T-helper 2 cell (primary cell): ENCODE measurements around the gene RPP30.

ENCODE experiments used
- DNase-seq, 5 experiments: peaks; one replicate each; pipeline versions ENCODE4 v3.0.0 to v3.0.0-alpha.2; 2012 to 2022

RPP30 gene

DNA sequence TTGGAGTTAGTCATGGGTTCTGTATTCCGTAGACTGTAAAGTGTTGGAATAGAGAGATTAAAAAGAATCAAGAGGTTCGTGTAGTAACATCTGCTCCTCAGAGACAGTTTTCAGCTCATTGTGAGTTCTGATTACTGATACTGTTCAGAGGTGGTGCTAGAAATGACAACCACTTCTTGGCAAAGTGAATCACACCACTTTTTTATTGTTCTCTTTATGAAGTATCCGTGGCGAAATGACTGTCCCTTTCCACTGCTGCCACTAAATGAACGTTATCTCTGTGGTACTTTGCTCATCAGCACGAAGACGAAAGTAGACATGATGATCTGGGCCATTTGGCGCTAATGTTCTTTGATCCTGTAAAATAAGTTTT is 860 bp downstream of the RPP30 start:
- peak in 1 of 5 experiments; percentile 74 for DNase-seq

GRCh38 chr10:90879062-90879461 is 7.3 kb downstream of the RPP30 start:
- peak in 1 of 5 experiments; percentile 6 for DNase-seq

DNA sequence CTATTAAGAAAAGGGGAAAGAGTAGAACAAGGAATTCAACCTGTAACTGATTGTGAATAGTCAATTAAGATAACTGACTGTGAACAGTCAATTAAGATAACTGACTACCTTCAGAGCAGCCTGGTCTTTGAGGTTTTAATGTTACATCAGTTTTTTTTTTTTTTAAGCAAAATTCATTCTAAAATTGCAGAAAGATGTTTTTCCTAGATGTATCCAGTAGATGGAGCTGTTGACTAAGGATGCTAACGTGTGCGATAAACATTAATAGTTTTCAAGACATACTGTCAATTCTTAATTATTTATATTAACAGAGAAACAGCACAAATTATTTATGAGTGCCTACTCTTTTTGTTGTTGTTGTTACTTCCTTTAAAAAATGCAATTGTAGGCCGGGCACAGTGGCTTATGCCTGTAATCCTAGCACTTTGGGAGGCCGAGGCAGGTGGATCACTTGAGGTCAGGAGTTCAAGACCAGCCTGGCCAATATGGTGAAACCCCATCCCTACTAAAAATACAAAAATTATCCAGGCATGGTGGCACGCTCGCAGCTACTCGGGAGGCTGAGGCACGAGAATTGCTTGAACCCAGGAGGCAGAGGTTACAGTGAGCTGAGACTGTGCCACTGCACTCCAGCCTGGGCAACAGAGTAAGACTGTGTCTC is 8.4 kb downstream of the RPP30 start:
- DNase-seq: peak in 2 of 5 experiments; percentile 6 to 60

DNA sequence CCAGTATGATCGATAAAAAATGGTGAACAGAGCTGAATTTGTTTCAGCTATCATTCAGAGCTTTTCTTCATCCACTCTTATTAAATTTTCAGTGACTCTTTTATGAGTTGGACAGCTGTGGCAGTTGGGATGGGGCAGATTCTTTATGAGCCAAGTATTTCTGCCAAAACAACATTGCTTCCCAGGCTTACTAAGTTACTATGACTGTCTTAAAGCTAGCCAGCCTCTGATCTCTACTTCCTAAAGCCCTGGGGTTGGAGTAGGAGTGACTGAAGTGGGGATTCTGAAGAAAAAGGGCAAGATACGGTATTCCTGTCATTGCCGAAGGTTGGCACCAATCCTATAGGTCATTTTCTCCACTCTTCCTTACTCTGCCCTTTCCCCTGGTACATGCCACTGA is 12.7 kb downstream of the RPP30 start:
- no peak for DNase-seq

DNA sequence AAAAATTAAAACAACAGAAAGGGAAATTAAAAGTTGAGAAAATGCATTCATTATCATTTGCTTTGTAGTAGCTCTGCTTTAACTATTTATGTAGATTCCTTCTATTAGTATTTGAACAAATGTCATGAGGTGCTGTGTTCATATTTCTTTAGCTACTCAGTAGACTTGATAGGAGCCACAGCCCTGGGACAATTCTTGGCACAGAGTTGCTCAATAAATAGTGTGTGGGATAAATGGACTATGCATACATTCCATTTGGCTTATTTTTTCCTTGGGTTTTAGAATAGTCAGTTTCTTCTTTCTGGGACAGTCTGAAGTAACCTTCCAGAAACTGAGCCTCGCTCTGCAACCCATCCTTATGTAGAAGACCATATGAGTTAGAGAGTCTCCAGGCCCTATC is 13.4 kb downstream of the RPP30 start:
- no peak for DNase-seq

- no peak for DNase-seq
Observed at GRCh38 chr10:90887555-90887954, 15.8 kb downstream of the RPP30 start.

- no peak for DNase-seq
Observed at GRCh38 chr10:90888387-90888786, 16.6 kb downstream of the RPP30 start.

DNA sequence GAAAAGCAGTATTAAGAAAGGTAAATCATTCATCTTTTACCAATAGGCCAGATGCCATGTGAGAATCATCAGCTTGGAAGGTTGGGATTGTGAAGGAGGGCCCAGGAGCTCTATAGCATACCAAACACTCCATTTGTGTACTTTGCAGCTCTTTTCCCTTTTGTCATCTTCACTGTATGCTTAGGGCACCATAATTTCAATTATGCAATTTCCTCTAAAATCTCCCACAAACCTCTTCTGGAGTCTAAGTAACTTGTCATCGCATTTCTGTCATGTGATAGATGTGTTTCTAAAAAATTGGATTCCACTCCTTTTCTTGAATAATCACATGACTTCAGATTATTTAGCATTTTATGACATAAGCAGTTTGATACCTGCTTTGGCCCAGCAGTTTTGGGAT is 17.9 kb downstream of the RPP30 start:
- no peak for DNase-seq

- no peak for DNase-seq
Observed at GRCh38 chr10:90890347-90890746, 18.6 kb downstream of the RPP30 start.

DNA sequence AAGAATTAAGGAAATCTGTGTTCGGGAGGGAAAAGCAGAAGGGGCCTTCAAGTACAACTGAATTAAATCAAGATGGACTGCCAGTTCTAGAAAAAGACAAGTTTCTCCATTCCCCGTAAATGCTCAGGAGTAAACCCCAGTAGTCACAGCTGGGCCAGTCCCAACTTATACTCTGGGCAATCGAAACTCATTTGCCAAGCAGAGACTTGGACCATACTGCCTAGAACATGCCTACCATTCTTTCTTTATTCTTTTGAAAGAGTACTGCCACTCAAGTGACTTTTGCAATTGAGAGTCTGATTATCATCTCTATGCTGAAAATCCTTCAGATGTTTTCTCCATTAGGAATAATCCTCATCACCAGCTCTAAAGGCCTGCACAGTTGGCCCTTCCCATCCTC is 21.4 kb downstream of the RPP30 start:
- no peak for DNase-seq

GRCh38 chr10:90896916-90897315 is 25.1 kb downstream of the RPP30 start:
- peak in 1 of 5 experiments; percentile 19 for DNase-seq

GRCh38 chr10:90905925-90906324 is 34.2 kb downstream of the RPP30 start:
- peak in 1 of 5 experiments; percentile 40 for DNase-seq

GRCh38 chr10:90906596-90906995 is 34.8 kb downstream of the RPP30 start:
- peak in 1 of 5 experiments; percentile 7 for DNase-seq

DNA sequence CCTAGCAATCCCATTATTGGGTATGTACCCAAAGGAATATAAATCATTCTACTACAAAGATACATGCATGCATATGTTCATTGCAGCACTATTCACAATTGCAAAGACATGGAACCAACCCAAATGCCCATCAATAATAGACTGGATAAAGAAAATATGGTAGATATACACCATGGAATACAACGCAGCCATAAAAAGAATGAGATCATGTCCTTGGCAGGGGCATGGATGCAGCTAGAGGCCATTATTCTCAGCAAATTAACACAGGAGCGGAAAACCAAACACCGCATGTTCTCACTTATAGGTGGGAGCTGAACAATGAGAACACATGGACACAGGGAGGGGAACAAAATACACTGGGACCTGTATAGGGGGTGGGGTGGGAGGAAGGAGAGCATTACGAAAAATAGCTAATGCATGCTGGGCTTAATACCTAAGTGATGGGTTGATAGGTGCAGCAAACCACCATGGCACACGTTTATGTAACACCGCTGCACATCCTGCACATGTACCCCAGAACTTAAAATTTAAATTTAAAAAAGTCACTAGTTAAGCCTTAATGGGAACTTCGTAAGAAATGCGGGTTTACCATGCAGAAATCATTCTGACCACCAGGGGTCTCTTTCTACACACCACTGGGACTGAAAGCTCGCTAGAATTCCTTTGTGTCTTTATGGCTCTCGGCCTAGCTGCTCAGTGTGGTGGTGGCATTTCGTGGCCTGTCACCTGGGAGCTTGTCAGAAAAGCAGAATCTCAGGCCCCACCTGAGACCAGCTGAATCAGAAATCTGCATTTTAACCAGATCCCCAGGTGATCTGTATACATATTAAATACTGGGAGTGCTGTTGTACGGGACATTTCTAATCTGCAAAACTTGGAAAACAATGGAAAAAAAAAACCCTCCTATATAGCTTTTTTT is 39.6 kb downstream of the RPP30 start:
- peak in 3 of 5 experiments; percentile 13 to 74 (median 17) for DNase-seq

GRCh38 chr10:90912174-90912573 is 40.4 kb downstream of the RPP30 start:
- DNase-seq: no peak

- DNase-seq: no peak
Observed at GRCh38 chr10:90912854-90913479, 41.2 kb downstream of the RPP30 start.

- DNase-seq: no peak
Observed at GRCh38 chr10:90913774-90914420, 42.1 kb downstream of the RPP30 start.

- DNase-seq: no peak
Observed at GRCh38 chr10:90914992-90915765, 43.4 kb downstream of the RPP30 start.

DNA sequence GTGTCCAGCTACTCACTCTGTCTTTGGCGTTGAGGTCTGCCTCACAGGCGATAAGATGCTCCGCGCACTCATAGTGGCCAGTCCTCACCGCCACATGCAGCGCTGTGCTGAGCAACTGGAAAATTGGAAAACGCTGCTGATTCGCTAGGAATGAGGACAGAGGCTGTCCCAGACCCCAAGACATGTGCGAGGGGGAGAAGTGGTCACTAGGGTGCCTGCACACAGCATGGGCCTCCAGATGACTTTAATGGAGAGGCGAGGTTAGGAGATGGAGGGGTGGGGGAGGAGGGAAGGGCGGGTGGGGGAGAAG is 43.9 kb downstream of the RPP30 start:
- no peak for DNase-seq

DNA sequence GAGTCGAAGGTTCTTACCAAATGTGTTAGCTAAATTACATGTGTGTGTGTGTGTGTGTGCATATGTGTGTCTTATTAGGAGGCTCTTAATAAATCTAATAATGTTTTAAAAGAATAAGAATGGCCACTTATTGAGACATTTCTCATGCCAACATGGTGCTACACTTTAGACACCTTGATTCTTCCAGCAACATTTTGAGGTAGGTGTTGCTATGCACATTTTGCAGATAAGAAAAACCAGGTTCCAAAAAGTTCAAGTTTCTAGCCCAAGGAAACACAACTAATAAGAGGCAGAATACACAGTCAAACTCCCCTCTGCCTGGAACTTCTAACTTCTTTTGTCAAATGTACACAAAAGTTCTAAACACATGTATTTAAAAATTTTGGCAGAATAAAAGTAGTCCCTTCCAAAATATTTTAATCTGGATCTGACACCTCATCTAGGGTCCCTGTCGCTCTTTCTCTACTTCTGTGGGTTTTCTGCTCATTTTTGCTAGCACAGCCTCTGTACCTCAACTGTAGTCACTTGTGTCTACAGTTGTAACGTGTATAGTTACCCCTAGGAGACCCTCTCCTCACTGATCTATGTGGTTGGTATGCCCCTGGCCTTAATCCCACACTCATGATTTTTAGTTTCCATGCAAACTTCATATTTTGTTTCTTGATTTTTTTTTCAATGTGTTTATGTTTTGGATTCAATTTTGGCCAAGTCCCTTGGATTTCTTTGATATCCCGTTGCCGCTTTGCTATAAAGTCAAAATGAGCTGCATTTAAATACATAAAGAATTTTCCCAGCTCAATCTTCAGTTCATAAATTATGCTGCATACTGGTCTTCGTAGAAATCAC is 44.8 kb downstream of the RPP30 start:
- DNase-seq: no peak

DNA sequence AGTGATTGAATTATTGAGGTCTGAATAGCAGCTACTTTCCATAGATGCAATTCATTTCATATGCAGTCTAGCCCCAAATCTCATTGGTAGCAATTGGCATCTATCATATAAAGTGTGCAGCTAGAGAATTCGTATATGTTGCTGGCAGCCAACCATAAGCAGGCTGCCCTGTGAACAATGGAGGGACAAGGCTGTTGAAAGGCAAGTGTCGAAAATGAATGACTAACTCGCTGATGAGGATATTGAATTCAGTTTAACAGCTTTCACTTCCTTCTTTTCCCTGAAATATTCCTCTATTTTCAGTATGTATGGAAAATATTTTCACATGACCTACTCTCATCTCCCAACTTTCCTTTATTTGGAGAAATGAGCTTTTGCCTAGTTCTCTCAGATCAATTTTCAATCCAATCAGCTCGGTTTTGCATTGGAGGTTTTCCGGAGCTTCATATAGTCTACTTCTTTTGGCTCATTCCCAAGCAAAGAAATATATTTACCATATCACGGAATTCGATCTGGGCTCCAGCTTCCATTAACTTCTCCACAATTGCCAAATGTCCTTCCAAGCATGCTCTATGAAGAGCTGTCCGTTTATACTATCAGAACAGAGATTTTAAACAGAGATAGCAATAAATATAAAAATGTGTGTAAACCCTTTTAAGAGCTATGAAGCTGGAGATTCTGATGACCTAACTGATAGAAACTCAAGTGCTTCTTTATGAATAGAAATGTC is 45.6 kb downstream of the RPP30 start:
- DNase-seq: no peak
